Keratinocyte (primary cell): Measurements from ENCODE around the gene RBM46. TPM values are rescaled to one million over a fixed set of nuclear protein-coding genes. Genes with fewer than 3 reads are reported as not detected.

Source experiments
- DNase-seq: peaks from one replicate; pipeline ENCODE4 v3.0.0-alpha.2; 2011; ENCODE audit warnings: low read depth, missing footprints, low spot score
- FAIRE-seq: peaks from 2 replicates; lab custom pipeline; 2011; peaks lifted over from hg19 to GRCh38; lab: Jason Lieb, UNC
- H2AFZ ChIP-seq: 2 replicates; pipeline ENCODE4 v1.6.0; 2012; ENCODE audit warnings: low read length, control low read depth, inconsistent platforms; ENCODE audit not compliant: control insufficient read depth
- H3K27ac ChIP-seq: 2 replicates; pipeline ENCODE4 v1.5.1; 2011; ENCODE audit warnings: low read length; ENCODE audit not compliant: control insufficient read depth, insufficient read depth
- H3K27me3 ChIP-seq: 3 replicates; pipeline ENCODE4 v1.6.0; 2011; ENCODE audit warnings: low read length; ENCODE audit not compliant: control insufficient read depth, insufficient read depth; ENCODE audit errors: extremely low read depth
- H3K36me3 ChIP-seq, 2 experiments: 2 replicates in 1 of 2; 3 replicates in 1 of 2; pipeline ENCODE4 v1.5.1; 2011; ENCODE audit warnings: low read length in 2 of 2, mild to moderate bottlenecking in 1 of 2; ENCODE audit not compliant: control insufficient read depth in 2 of 2, insufficient read depth in 2 of 2; ENCODE audit errors: extremely low read depth in 1 of 2
- H3K4me1 ChIP-seq: 3 replicates; pipeline ENCODE4 v1.5.1; 2011; ENCODE audit warnings: low read length; ENCODE audit not compliant: control insufficient read depth, insufficient read depth; ENCODE audit errors: extremely low read depth
- H3K4me2 ChIP-seq: 3 replicates; pipeline ENCODE4 v1.6.0; 2011; ENCODE audit warnings: low read depth, low read length; ENCODE audit not compliant: control insufficient read depth, insufficient read depth; ENCODE audit errors: extremely low read depth
- H3K4me3 ChIP-seq, 3 experiments: fragments of 200-600 bp in 1 of 3; sonication (generic) in 1 of 3; 2 replicates in 2 of 3; 3 replicates in 1 of 3; pipeline ENCODE4 v1.5.1; 2011 to 2016; ENCODE audit warnings: low read length in 3 of 3, mild to moderate bottlenecking in 3 of 3, control low read depth in 2 of 3, inconsistent platforms in 1 of 3, low read depth in 1 of 3, mixed read lengths in 1 of 3, mixed run types in 1 of 3, moderate library complexity in 1 of 3; ENCODE audit not compliant: control insufficient read depth in 2 of 3, insufficient read depth in 2 of 3; ENCODE audit errors: extremely low read depth in 1 of 3
- H3K79me2 ChIP-seq: 2 replicates; pipeline ENCODE4 v1.6.0; 2012; ENCODE audit warnings: low read length; ENCODE audit not compliant: control insufficient read depth, insufficient read depth
- H3K9ac ChIP-seq: 3 replicates; pipeline ENCODE4 v1.6.0; 2011; ENCODE audit warnings: low read length; ENCODE audit not compliant: control insufficient read depth, insufficient read depth; ENCODE audit errors: extremely low read depth
- H3K9me1 ChIP-seq: 3 replicates; pipeline ENCODE4 v1.6.0; 2011; ENCODE audit warnings: low read length; ENCODE audit not compliant: control insufficient read depth, insufficient read depth; ENCODE audit errors: extremely low read depth
- H3K9me3 ChIP-seq: 2 replicates; pipeline ENCODE4 v1.5.1; 2012; ENCODE audit warnings: low read depth, low read length; ENCODE audit not compliant: control insufficient read depth
- H4K20me1 ChIP-seq: 3 replicates; pipeline ENCODE4 v1.6.0; 2011; ENCODE audit warnings: low read length; ENCODE audit not compliant: control insufficient read depth, insufficient read depth; ENCODE audit errors: extremely low read depth
- CTCF ChIP-seq, 3 experiments: IDR thresholded peaks in 1 of 3; conservative IDR thresholded peaks in 1 of 3; optimal IDR thresholded peaks in 1 of 3; 2 replicates in 2 of 3; 3 replicates in 1 of 3; pipeline versions ENCODE3 to v1.5.1; 2011; ENCODE audit warnings: low read length in 3 of 3, mild to moderate bottlenecking in 3 of 3, moderate library complexity in 2 of 3, control low read depth in 1 of 3, inconsistent platforms in 1 of 3; ENCODE audit not compliant: insufficient read depth in 2 of 3; ENCODE audit errors: extremely low read depth in 1 of 3
- EZH2 ChIP-seq: IDR thresholded peaks from one replicate; pipeline ENCODE4 v1.6.1; 2012; ENCODE audit warnings: inconsistent platforms, mild to moderate bottlenecking, low read length, moderate library complexity
- dilution Hi-C: fragments of 300-500 bp; cut with MboI; formaldehyde crosslinking; loops from one replicate; pipeline ENCODE4 v1.7.0; 2020; ENCODE audit warnings: low sequenced_read_pairs; ENCODE audit not compliant: extremely low pct_ligation_motif_present
- polyA plus RNA-seq, 5 experiments: library from polyadenylated mRNA; depleted of rRNA in 3 of 5; stranded (reverse) in 3 of 5; stranded (forward) in 1 of 5; unstranded in 1 of 5; fragments of >200 nt; gene quantifications; 1 replicate in 1 of 5; 2 replicates in 3 of 5; 3 replicates in 1 of 5; pipeline versions ENCODE4 v1.2.1 to v1.2.3, GENCODE V29; 2011 to 2012; ENCODE audit warnings: missing spikeins in 2 of 5, low read depth in 1 of 5, low replicate concordance in 1 of 5
- small RNA-seq, 3 experiments: library from RNA; depleted of rRNA; stranded (forward); fragments of <200 nt; gene quantifications; one replicate each; pipeline ENCODE3, GENCODE V24; 2012; ENCODE audit warnings: low read depth in 3 of 3, low replicate concordance in 1 of 3; ENCODE audit not compliant: insufficient read length in 3 of 3

The RBM46 gene
- polyA plus RNA-seq, 1 donor (not counting 4 experiments of a cell fraction or from before 2014, with no cell fraction given) = 0.04 TPM

GRCh38 chr4:154877110-154877760 is 96.2 kb downstream of the RBM46 start:
- no peak for DNase-seq
- H3K79me2 ChIP-seq = no peaks in the 10 kb centered on the region
- dilution Hi-C loops = no loop called here

More at GRCh38 chr4:154877110-154877760, 96.2 kb downstream of the RBM46 start:
- TF ChIP-seq CTCF (optimal IDR thresholded peaks at IDR 0.05 in 1 of 3, IDR thresholded peaks at IDR 0.05 in 1 of 3, conservative IDR thresholded peaks at IDR 0.05 in 1 of 3; ENCODE audit: extremely low read depth in 1 of 3, insufficient read depth in 2 of 3, low read length in 3 of 3) = no peak
- no peak for TF ChIP-seq EZH2
- Histone ChIP-seq H2AFZ (no peak overlapping the region), H3K27ac (no peak overlapping the region), H3K4me3 (no peak overlapping the region), H3K27me3 (no peaks in the 10 kb centered on the region), H3K9me1 (no peaks in the 10 kb centered on the region), H3K9ac (no peak overlapping the region), H4K20me1 (no peaks in the 10 kb centered on the region), H3K4me1 (no peaks in the 10 kb centered on the region), H3K4me2 (no peak overlapping the region), H3K9me3 (no peaks in the 10 kb centered on the region), H3K36me3 (no peaks in the 10 kb centered on the region)
- no peak for FAIRE-seq

Small RNA genes lying within 50 kb of the gene (small RNA-seq; reads per million reads assigned to genes)
- gene RNU2-44P = 0.27 to 6.5 (median 3.3) reads per million in 3 experiments
- 0 reads per million in 3 experiments for gene RNU2-66P

Other genes starting within 250 kb of the RBM46 start
- gene PLRG1, start 230.9 kb upstream of the RBM46 start, polyA plus RNA-seq = 111 to 132 TPM (median 112 TPM) in 3 replicates
- gene FGB, start 218.3 kb upstream of the RBM46 start, polyA plus RNA-seq = not detected in 3 replicates
- gene FGA, start 190.5 kb upstream of the RBM46 start, polyA plus RNA-seq = not detected in 3 replicates
- gene FGG, start 168.6 kb upstream of the RBM46 start, polyA plus RNA-seq = 0.08 to 0.18 TPM (median 0.17 TPM) in 3 replicates
- gene LRAT, start 37.3 kb upstream of the RBM46 start, polyA plus RNA-seq = 1.4 to 2.3 TPM (median 1.9 TPM) in 3 replicates